Neural crest cell (in vitro differentiated cells): Measurements from ENCODE around the gene FAAP100. TPM values are rescaled to one million over a fixed set of nuclear protein-coding genes. Genes with fewer than 3 reads are reported as not detected.
A peak's percentile ranks its signal among the peaks of the same experiment; 100 is the strongest.

ENCODE experiments used
- DNase-seq: peaks from one replicate; pipeline ENCODE4 v3.0.0; 2021; ENCODE audit warnings: low read depth, mixed read lengths, low spot score
- H3K27ac Mint-ChIP-seq: one replicate; pipeline ENCODE4 v1.8.0; 2021; ENCODE audit warnings: mild to moderate bottlenecking, mixed read lengths; ENCODE audit not compliant: unreplicated experiment
- H3K27me3 Mint-ChIP-seq: 2 replicates; pipeline ENCODE4 v1.8.0; 2021; ENCODE audit warnings: low read depth, mild to moderate bottlenecking, mixed read lengths
- H3K36me3 Mint-ChIP-seq: 2 replicates; pipeline ENCODE4 v1.8.0; 2021; ENCODE audit warnings: low read depth, mild to moderate bottlenecking, mixed read lengths
- H3K4me1 Mint-ChIP-seq: 2 replicates; pipeline ENCODE4 v1.8.0; 2021; ENCODE audit warnings: mixed read lengths
- H3K4me3 Mint-ChIP-seq: one replicate; pipeline ENCODE4 v1.8.0; 2021; ENCODE audit warnings: mild to moderate bottlenecking, mixed read lengths
- H3K9me3 Mint-ChIP-seq: 2 replicates; pipeline ENCODE4 v1.8.0; 2021; ENCODE audit warnings: mixed read lengths
- total RNA-seq: library from RNA; stranded (reverse); gene quantifications from 2 replicates; pipeline ENCODE4 v1.2.1, GENCODE V29; 2021
- TF ChIP-seq, protein P1 (sequence below): fragments of 200-600 bp; sonication (generic); conservative IDR thresholded peaks from 2 replicates; pipeline ENCODE4 v1.5.0; 2021; ENCODE audit warnings: antibody characterized with exemption, mild to moderate bottlenecking

FAAP100 gene
- total RNA-seq, 1 donor from 2014 or later: 48.3 TPM

DNA sequence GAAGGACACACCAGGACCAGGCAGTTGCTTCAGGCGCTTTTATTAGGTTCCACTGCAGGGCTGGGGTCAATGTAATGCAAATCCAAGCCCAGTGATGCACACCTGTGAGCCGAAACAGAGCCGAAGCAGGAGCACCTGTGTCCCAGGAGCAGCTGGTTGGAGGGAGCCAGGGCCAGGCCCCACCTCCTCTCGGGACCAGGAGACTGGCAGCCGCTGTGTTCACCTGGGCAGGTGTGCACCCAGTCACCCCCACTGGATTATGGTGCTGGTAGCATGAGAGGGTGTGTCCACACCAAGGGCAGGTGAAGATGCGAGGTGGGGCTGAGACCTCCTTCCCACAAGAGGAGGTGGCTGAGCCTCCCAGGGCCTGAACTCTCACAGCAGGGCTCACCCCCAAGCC lies 4.7 kb upstream of the FAAP100 start:
- Mint-ChIP-seq H3K27me3 (peaks cover 2% of the 10 kb centered on the region), H3K4me3 (no peak overlapping the region), H3K9me3 (no peaks in the 10 kb centered on the region), H3K4me1 (peaks cover 14% of the 10 kb centered on the region), H3K27ac (no peak overlapping the region), H3K36me3 (peaks cover 2% of the 10 kb centered on the region)
- TF ChIP-seq, protein P1, sequence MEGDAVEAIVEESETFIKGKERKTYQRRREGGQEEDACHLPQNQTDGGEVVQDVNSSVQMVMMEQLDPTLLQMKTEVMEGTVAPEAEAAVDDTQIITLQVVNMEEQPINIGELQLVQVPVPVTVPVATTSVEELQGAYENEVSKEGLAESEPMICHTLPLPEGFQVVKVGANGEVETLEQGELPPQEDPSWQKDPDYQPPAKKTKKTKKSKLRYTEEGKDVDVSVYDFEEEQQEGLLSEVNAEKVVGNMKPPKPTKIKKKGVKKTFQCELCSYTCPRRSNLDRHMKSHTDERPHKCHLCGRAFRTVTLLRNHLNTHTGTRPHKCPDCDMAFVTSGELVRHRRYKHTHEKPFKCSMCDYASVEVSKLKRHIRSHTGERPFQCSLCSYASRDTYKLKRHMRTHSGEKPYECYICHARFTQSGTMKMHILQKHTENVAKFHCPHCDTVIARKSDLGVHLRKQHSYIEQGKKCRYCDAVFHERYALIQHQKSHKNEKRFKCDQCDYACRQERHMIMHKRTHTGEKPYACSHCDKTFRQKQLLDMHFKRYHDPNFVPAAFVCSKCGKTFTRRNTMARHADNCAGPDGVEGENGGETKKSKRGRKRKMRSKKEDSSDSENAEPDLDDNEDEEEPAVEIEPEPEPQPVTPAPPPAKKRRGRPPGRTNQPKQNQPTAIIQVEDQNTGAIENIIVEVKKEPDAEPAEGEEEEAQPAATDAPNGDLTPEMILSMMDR: no peak
- no peak for DNase-seq

DNA sequence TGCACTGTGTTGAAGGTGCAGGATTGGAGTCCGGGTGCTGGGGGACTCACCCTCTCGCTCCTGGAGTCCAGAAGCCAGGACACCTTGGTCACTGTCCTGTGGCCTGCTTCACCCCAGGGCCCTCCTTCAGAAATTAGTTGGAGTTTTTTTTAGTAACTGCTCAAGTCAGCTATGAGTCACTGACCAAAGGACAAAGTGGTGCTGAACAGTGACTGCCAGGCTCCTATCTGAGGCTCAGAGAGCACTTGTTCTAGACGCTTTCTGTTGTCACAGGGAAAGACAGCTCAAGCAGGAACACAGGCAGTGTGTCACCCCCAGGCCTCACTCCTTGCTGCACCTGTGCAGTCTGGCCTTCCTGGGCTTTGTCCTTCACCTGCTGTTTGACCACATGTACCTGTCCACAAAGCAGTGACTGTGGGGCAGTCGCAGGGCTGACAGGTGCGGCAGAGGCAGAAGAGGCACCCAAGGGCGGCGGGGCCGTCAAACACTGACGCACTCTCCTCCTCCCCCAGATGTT lies 4.1 kb upstream of the FAAP100 start:
- peaks cover 5% of the 10 kb centered on the region for H3K27me3 Mint-ChIP-seq
- TF ChIP-seq, protein P1: no peak
- H3K4me3 Mint-ChIP-seq: peak overlapping the region; percentile 31
- no peak overlapping the region for H3K27ac Mint-ChIP-seq
- no peak for DNase-seq
- peaks cover 18% of the 10 kb centered on the region for H3K4me1 Mint-ChIP-seq
- peaks cover 2% of the 10 kb centered on the region for H3K36me3 Mint-ChIP-seq
- no peaks in the 10 kb centered on the region for H3K9me3 Mint-ChIP-seq

DNA sequence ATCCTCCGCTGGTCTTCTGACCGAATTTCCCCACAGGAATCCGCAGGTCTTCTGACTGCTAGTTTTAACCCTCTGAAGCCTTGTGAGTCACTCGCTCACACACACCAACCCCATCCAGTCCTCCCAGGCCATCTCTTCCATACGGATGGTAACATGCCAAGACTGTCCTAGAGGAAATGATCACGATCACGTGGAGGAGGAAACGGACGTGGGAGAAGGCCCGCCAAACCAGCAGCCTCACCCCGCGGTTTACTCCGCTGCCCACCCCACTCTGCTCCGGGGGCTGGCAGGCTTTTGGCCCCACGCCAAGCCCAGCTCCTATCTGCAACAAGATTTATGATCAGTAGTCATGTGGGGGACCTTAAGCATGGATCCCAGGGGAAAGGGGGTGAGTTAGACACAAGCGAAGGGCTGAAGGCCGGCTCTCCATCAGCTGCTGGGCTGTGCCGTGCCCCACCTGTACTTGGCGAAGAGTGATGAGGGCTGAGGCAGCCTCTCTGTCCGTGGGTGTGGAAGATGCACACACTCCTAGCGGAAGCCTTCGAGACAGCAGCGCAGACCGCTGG lies 1.5 kb upstream of the FAAP100 start:
- TF ChIP-seq, protein P1: no peak
- Mint-ChIP-seq H3K27me3 (peaks cover 5% of the 10 kb centered on the region), H3K4me3 (peak overlapping the region; percentile 95), H3K27ac (no peak overlapping the region), H3K36me3 (peaks cover 4% of the 10 kb centered on the region), H3K9me3 (no peaks in the 10 kb centered on the region), H3K4me1 (peaks cover 29% of the 10 kb centered on the region)
- DNase-seq: no peak

DNA sequence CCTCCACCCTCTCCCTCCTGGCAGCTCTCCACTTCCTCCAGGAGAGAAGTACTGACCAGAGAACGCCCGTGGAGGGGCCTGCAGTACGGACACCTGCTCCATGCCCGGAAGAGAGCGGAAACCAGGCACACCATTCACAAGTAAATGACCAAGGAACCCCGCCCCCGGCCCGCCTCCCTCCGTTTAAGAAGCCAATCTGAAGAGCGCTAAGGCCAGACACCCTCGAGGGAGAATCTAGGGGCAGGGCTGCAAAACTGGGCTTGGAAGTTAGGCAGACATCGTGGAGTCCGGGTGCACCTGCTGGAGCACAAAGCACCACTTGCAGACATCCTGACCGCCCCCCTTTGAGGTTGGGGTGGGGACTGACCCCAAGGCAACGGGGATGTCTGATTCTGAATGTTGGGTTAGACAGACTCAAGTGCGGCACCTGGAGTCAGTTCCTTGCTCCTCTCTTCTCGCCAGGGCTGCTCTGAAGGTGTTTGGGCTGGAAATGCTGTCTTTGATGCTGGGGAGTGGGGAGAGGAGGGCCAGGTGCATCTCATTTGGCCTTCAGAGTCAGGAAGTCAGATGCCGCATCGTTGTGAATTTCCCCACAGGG lies 964 bp upstream of the FAAP100 start:
- peak; percentile 40 for DNase-seq
- H3K4me3 Mint-ChIP-seq: peak overlapping the region; percentile 95
- H3K4me1 Mint-ChIP-seq: peaks cover 29% of the 10 kb centered on the region
- TF ChIP-seq, protein P1: no peak
- H3K27me3 Mint-ChIP-seq: peaks cover 5% of the 10 kb centered on the region
- peak overlapping the region; percentile 81 for H3K27ac Mint-ChIP-seq
- no peaks in the 10 kb centered on the region for H3K9me3 Mint-ChIP-seq
- peaks cover 4% of the 10 kb centered on the region for H3K36me3 Mint-ChIP-seq

DNA sequence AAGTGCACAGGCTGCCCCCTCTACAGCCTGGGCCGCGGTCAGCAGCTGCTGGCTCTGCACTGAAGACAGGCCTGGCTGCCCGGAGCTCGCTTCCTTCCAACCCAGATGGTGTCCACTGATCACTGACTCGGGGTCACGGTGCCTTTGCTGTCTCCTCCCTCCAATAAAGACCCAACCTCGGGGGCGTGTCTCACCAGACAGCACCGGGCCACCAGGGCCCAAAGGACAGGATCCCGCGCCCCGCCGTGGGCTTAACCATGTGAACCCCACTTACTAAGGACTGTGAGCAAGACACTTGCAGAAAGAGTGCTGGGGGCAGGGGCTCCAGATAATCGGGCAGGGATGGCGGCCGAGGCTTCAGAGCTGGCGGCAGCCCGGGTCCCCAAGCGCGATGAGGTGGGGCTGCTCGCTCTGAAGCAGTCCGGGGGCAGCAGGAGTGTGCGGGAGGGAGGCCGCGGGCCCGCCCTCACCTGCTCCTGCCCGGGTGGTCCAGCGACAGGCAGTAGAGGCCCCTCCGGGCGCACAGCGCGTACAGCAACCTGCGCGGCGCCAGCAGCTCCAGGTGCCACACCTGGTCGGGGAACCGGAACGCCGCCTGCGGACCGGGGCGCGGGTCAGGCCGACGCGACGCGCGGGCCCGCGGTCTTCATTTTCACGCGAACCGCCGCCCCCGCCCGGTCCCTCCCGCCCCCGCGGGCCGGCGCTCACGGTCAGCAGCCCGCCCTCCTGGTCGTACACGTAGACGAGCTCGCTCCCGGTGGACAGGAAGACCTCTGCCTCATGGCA lies 502 bp downstream of the FAAP100 start:
- Mint-ChIP-seq H3K4me3 (peak overlapping the region; percentile 95), H3K27ac (peak overlapping the region; percentile 84), H3K9me3 (no peaks in the 10 kb centered on the region), H3K4me1 (peaks cover 29% of the 10 kb centered on the region), H3K36me3 (peaks cover 4% of the 10 kb centered on the region), H3K27me3 (peaks cover 5% of the 10 kb centered on the region)
- TF ChIP-seq, protein P1: no peak
- no peak for DNase-seq
